Upper lobe of right lung (tissue), 1 donor: Measurements from ENCODE around the gene MYBPH. TPM values are rescaled to one million over a fixed set of nuclear protein-coding genes. Genes with fewer than 3 reads are reported as not detected.
A peak's percentile ranks its signal among the peaks of the same experiment; 100 is the strongest.

Experiments used
- ATAC-seq: fragments of 200-7000 bp; cut with Tn5 transposase; one replicate; pipeline ENCODE4 v1.9.1; 2020; ENCODE audit warnings: mild to moderate bottlenecking, moderate library complexity
- DNase-seq: peaks from one replicate; pipeline ENCODE4 v3.0.0-alpha.2; 2020
- H3K27ac ChIP-seq: fragments of 200-600 bp; one replicate; pipeline ENCODE4 v1.8.0; 2022
- H3K27me3 ChIP-seq: fragments of 200-600 bp; one replicate; pipeline ENCODE4 v1.8.0; 2022; ENCODE audit warnings: mild to moderate bottlenecking
- H3K36me3 ChIP-seq: fragments of 200-600 bp; one replicate; pipeline ENCODE4 v1.8.0; 2022
- H3K4me1 ChIP-seq: fragments of 200-600 bp; one replicate; pipeline ENCODE4 v1.8.0; 2022
- H3K4me3 ChIP-seq: fragments of 200-600 bp; one replicate; pipeline ENCODE4 v1.8.0; 2022; ENCODE audit warnings: mild to moderate bottlenecking
- H3K9me3 ChIP-seq: fragments of 200-600 bp; one replicate; pipeline ENCODE4 v1.8.0; 2022
- CTCF ChIP-seq: fragments of 200-600 bp; IDR thresholded peaks from one replicate; pipeline ENCODE4 v1.8.0; 2022; ENCODE audit warnings: antibody characterized with exemption
- intact Hi-C: fragments of 100-400 bp; cut with DNase I; formaldehyde crosslinking; loops from one replicate; pipeline ENCODE4 v1.11.0; 2022
- total RNA-seq: library from RNA; stranded (reverse); fragmentation: NEBNext Ultra II Directional; extraction: Animal tissue kit (Norgen Biotek cat#: 25700); gene quantifications from one replicate; pipeline ENCODE4 v1.2.1, GENCODE V29; 2021
- donor health status: DM: no; HTN: yes; CAD: no; lungs with severe emphysema.

Gene MYBPH
- total RNA-seq, 1 donor from 2014 or later, result not detected

DNA sequence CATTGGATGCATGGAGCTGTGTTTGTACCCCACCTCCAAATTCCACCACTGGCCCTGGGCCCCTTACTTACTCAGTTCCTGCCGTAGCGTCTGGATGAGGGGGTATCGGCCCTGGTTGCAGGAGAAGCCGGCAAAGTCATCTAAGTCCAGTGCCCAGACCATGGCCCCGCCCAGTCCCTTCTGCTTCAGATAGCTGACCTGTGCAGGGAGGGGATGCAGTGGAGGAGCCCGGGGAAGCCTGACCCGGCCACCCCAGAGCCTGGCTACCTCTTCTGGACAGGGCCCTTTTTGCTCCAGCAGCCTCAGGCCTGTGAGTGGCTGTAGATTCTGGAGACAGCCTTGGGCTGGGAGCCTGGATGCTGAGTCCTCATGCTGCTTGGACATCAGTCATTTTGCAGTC is 42.0 kb upstream of the MYBPH start:
- Histone ChIP-seq H3K9me3 (no peaks in the 10 kb centered on the region), H3K36me3 (no peaks in the 10 kb centered on the region), H3K4me1 (peaks cover 9% of the 10 kb centered on the region), H3K27me3 (no peaks in the 10 kb centered on the region), H3K4me3 (no peak overlapping the region), H3K27ac (no peak overlapping the region)
- no peak for TF ChIP-seq CTCF
- intact Hi-C loops, result loop anchor here (5.0 kb wide), 2 partner anchors 95 to 180 kb away; no protein-coding TSS in a partner anchor
- DNase-seq (no peak), ATAC-seq (no peak)

- intact Hi-C loops, result loop anchor here (5.0 kb wide), 2 partner anchors 95 to 180 kb away; no protein-coding TSS in a partner anchor
- TF ChIP-seq CTCF, result no peak
- no peaks in the 10 kb centered on the region for H3K9me3 ChIP-seq
- no peak overlapping the region for H3K4me3 ChIP-seq
- H3K36me3 ChIP-seq, result no peaks in the 10 kb centered on the region
- ATAC-seq (peak; percentile 5), DNase-seq (no peak)
- H3K27ac ChIP-seq, result no peak overlapping the region
- no peaks in the 10 kb centered on the region for H3K27me3 ChIP-seq
- H3K4me1 ChIP-seq, result peaks cover 9% of the 10 kb centered on the region
Observed at GRCh38 chr1:203217139-203217655, 41.6 kb upstream of the MYBPH start.

GRCh38 chr1:203216274-203217138 is 40.9 kb upstream of the MYBPH start:
- Histone ChIP-seq H3K4me3 (no peak overlapping the region), H3K27me3 (no peaks in the 10 kb centered on the region), H3K4me1 (peaks cover 9% of the 10 kb centered on the region), H3K27ac (no peak overlapping the region), H3K9me3 (no peaks in the 10 kb centered on the region), H3K36me3 (no peaks in the 10 kb centered on the region)
- intact Hi-C loops, result loop anchor here (5.0 kb wide), 2 partner anchors 94 to 179 kb away; no protein-coding TSS in a partner anchor
- peak; percentile 74 for ATAC-seq
- peak; percentile 82 for TF ChIP-seq CTCF
- DNase-seq, result no peak

DNA sequence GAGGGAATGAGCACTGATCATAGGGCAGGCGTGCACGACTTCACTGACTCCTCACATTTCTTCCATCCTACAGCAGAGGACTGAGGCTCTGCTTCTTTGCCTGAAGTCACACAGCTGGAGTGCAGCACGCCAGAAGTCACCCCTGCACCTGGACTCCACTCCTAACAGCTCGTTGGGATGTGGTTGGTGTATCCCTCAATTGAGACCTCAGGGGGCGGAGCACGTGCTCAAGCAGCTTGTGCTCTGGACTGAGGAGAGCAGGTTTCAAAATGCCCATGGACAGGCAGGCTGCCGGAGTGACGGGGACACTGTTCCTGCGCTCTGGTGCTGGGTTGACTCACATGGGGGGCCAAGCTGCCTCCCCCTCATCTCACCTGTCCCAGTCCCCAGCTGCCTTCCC is 39.9 kb upstream of the MYBPH start:
- no peak for TF ChIP-seq CTCF
- DNase-seq (no peak), ATAC-seq (peak; percentile 10)
- Histone ChIP-seq H3K27ac (no peak overlapping the region), H3K9me3 (no peaks in the 10 kb centered on the region), H3K4me1 (peaks cover 9% of the 10 kb centered on the region), H3K4me3 (no peak overlapping the region), H3K27me3 (no peaks in the 10 kb centered on the region), H3K36me3 (no peaks in the 10 kb centered on the region)
- intact Hi-C loops, result loop anchor here (5.0 kb wide), 2 partner anchors 93 to 178 kb away; no protein-coding TSS in a partner anchor

DNA sequence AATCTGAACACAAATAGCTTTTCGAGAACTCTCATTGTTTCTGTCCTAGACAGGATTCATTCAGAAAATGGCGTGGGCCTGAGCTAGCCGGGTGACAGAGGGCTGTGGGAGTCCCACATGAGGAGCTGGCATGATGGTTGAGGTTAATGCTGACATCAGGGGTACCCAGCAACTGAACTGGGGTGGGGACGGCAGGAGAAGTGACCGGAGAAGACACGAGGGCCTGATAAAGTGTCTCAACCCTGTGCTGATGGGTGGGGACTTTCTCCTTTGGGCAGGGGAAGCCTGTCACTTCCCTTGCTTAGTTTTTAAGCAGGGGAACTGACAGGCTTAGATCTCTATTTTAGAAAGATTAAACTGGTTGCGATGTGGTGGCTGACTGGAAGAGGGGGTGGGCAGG is 39.2 kb upstream of the MYBPH start:
- Histone ChIP-seq H3K4me1 (peaks cover 9% of the 10 kb centered on the region), H3K4me3 (no peak overlapping the region), H3K9me3 (no peaks in the 10 kb centered on the region), H3K27me3 (no peaks in the 10 kb centered on the region), H3K27ac (no peak overlapping the region), H3K36me3 (no peaks in the 10 kb centered on the region)
- intact Hi-C loops, result loop anchor here (5.0 kb wide), 2 partner anchors 93 to 178 kb away; no protein-coding TSS in a partner anchor
- TF ChIP-seq CTCF, result no peak
- DNase-seq (no peak), ATAC-seq (peak; percentile 32)
